Activated CD4-positive, alpha-beta T cell treated with anti-CD3 and anti-CD28 coated beads for 1 hour (primary cell): Measurements from ENCODE around the gene CYP2C19.
"Not testable (repeated sequence)": the region's sequence is repeated elsewhere in the genome, so short reads cannot be mapped to it uniquely, and the experiment has no call there.

Experiments
- DNase-seq: peaks from one replicate; pipeline ENCODE4 v3.0.0-alpha.2; 2020

CYP2C19 gene

DNA sequence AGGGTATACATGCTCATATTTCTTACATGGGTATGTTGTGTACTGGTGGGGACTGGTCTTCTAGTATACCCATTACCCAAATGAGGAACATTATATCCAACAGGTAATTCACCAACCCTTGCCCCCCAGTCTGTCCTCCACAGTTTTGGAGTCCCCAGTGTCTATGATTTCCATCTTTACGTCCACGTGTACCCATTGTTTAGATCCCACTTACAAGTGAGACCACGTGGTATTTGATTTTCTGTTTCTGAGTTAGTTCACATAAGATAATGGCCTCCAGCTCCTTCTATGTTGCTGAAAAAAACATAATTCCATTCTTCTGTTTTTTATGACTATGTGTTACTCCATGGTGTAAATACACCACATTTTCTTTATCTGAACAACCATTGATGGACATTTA, 126.6 kb downstream of the CYP2C19 start:
- DNase-seq, result no peak

DNA sequence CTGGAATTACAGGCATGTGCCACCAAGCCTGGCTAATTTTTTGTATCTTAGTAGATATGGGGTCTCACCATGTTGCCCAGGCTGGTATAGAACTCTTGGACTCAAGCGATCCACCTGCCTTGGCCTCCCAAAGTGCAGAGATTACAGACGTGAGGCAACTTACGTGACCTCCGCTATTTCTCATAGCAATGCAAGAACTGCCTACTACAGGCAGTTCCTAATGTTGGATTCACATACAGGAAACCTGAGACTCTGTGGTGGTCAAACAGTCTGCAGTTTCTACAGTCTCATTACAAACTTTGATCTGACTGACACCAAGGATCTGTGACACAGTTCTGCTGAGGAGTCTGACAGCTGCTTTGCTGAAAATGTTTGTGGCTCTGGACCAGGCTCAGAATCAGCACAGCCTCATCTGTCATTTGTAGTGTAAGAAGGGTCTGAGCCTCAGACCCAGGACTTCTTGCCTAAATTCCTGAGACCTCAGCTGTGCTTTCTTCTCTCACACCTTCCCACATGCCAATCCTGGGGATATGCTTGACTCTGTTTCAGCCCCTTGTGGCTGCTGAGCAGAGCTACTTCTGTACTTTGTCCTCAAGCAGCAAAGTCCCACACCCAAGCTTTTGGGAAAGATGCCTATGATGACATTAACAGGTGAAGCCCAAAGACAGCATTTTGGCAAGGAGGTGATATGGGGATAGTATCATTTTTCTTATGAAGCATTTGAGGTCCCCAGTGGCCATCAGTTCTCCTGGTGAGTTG, 128.0 kb downstream of the CYP2C19 start:
- DNase-seq, result no peak

DNA sequence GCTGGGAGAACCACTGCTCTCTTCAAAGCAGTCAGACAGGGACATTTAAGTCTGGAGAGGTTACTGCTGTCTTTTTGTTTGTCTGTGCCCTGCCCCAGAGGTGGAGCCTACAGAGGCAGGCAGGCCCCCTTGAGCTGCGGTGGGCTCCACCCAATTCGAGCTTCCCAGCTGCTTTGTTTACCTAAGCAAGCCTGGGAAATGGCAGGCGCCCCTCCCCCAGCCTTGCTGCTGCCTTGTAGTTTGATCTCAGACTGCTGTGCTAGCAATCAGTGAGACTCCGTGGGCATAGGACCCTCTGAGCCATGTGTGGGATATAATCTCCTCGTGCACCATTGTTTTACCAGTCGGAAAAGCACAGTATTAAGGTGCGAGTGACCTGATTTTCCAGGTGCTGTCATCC, 135.9 kb downstream of the CYP2C19 start:
- not testable (repeated sequence) for DNase-seq

DNA sequence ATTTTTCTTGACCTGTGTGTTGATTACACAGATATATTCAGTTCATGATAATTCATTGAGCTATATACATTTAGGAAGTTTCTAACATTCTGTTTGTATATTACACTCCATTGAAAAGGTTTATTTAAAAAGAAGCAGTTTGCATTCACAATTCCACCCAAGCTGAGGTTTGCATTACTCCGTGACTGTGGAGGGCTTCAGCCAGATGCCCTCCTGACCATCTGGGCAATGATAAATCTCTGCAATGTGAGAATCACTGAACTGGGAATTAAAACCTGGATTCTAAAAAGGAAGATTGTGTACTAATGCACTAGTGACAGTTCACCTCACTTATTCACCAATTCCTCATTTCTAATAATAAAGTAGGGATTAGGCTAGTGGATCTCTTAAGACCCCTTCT, 139.6 kb downstream of the CYP2C19 start:
- DNase-seq, result no peak

DNA sequence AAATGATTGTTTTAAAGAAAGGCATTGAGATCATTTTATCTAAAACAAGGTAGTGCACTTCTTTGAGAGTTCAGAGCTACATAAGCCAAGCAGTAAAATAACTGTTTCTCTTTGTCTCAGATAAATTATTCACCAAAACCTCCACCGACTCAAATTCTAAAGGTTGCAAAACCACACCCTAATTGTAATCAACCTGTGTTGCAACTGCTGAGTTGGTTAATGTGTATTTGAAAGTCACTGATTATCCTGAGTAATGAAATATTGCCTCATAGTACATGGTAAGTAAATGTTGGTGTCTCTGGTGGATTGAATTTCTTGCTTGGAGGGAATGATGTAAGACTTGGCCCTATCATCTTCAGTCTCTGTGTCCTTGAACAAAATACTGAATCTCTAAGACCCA, 140.1 kb downstream of the CYP2C19 start:
- DNase-seq, result no peak
